ENCODE data around the gene RAMACL.

DNA sequence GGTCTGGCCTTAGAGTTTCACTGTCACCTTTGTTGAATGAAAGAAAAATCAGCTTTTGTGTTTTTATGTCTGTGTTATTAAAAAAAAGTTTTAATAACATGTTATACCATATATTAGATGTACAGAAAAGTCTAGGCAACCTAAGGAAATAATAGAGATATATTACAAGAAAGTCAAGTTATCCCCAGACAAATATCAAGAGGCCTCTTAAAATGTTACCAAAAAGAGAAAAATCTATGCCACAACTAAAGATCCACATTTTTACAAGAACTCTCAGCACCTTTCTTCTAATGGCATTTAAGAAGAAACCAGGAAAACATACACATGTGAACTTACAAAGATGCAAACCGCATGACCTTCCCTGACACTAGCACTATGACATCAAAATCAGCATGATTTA, 26.8 kb downstream of the RAMACL start:
- TF ChIP-seq EGR1 (IDR thresholded peaks at IDR 0.05): no peak
- TF ChIP-seq NFIC (IDR thresholded peaks at IDR 0.05): no peak
- TF ChIP-seq RAD21 (IDR thresholded peaks at IDR 0.05; ENCODE audit: low read depth): no peak
